Neuronal stem cell (in vitro differentiated cells): ENCODE measurements around the gene CFAP126.
A peak's percentile ranks its signal among the peaks of the same experiment; 100 is the strongest.

Experiments
- DNase-seq: peaks from one replicate; pipeline ENCODE4 v3.0.0-alpha.2; 2013; ENCODE audit warnings: low spot score
- H2AFZ ChIP-seq: one replicate; pipeline ENCODE4 v1.6.1; 2013; ENCODE audit warnings: mild to moderate bottlenecking, low read length, inconsistent platforms
- H2AK5ac ChIP-seq: 2 replicates; pipeline ENCODE4 v1.6.1; 2013; ENCODE audit warnings: low read depth, mild to moderate bottlenecking, inconsistent platforms, low read length, moderate library complexity, mixed read lengths
- H2BK120ac ChIP-seq: 2 replicates; pipeline ENCODE4 v1.6.1; 2013; ENCODE audit warnings: low read depth, mild to moderate bottlenecking, inconsistent platforms, low read length, moderate library complexity, mixed read lengths
- H2BK12ac ChIP-seq: one replicate; pipeline ENCODE4 v1.6.1; 2013; ENCODE audit warnings: low read length, inconsistent platforms
- H2BK15ac ChIP-seq: 2 replicates; pipeline ENCODE4 v1.6.1; 2013; ENCODE audit warnings: mild to moderate bottlenecking, low read length, inconsistent platforms, mixed read lengths
- H2BK5ac ChIP-seq: one replicate; pipeline ENCODE4 v1.6.1; 2013; ENCODE audit warnings: inconsistent platforms, mild to moderate bottlenecking, low read length, moderate library complexity
- H3K14ac ChIP-seq: one replicate; pipeline ENCODE4 v1.6.1; 2013; ENCODE audit warnings: low read length, inconsistent platforms
- H3K18ac ChIP-seq: 2 replicates; pipeline ENCODE4 v1.6.1; 2013; ENCODE audit warnings: low read length, inconsistent platforms
- H3K23ac ChIP-seq: 2 replicates; pipeline ENCODE4 v1.6.1; 2013; ENCODE audit warnings: low read depth, mild to moderate bottlenecking, mixed read lengths, low read length, inconsistent platforms; ENCODE audit not compliant: poor library complexity
- H3K27ac ChIP-seq: replicated peaks from 3 replicates; pipeline ENCODE4 v1.5.1; 2013; ENCODE audit warnings: low read length, inconsistent platforms
- H3K27me3 ChIP-seq, 3 experiments: 2 replicates each; pipeline ENCODE4 v1.6.1; 2013; ENCODE audit warnings: low read length in 3 of 3, mild to moderate bottlenecking in 2 of 3, inconsistent platforms in 1 of 3, low read depth in 1 of 3, mixed read lengths in 1 of 3, moderate library complexity in 1 of 3; ENCODE audit not compliant: control insufficient read depth in 3 of 3, insufficient read depth in 3 of 3
- H3K36me3 ChIP-seq, 2 donors: replicated peaks in 1 of 2; 2 replicates each; pipeline ENCODE4 v1.6.1; 2013; ENCODE audit warnings: low read length in 2 of 2; ENCODE audit not compliant: control insufficient read depth in 2 of 2, insufficient read depth in 2 of 2
- H3K4ac ChIP-seq: 2 replicates; pipeline ENCODE4 v1.6.1; 2013; ENCODE audit warnings: inconsistent platforms, mild to moderate bottlenecking, low read length, moderate library complexity
- H3K4me1 ChIP-seq, 2 donors: 1 replicate in 1 of 2; 2 replicates in 1 of 2; pipeline ENCODE4 v1.6.1; 2013; ENCODE audit warnings: low read length in 2 of 2, low read depth in 1 of 2; ENCODE audit not compliant: control insufficient read depth in 2 of 2, insufficient read depth in 1 of 2
- H3K4me2 ChIP-seq: one replicate; pipeline ENCODE4 v1.6.1; 2013; ENCODE audit warnings: mild to moderate bottlenecking, low read length, inconsistent platforms; ENCODE audit not compliant: insufficient read depth, poor library complexity, severe bottlenecking
- H3K4me3 ChIP-seq, 2 donors: 2 replicates each; pipeline ENCODE4 v1.5.1; 2013; ENCODE audit warnings: low read length in 2 of 2, mild to moderate bottlenecking in 2 of 2, inconsistent platforms in 1 of 2, moderate library complexity in 1 of 2
- H3K79me1 ChIP-seq: one replicate; pipeline ENCODE4 v1.6.1; 2013; ENCODE audit warnings: low read depth, mild to moderate bottlenecking, inconsistent platforms, low read length, moderate library complexity
- H3K9ac ChIP-seq: one replicate; pipeline ENCODE4 v1.6.1; 2013; ENCODE audit warnings: mild to moderate bottlenecking, low read depth, low read length, inconsistent platforms; ENCODE audit not compliant: poor library complexity
- H3K9me3 ChIP-seq, 2 donors: replicated peaks in 1 of 2; 2 replicates each; pipeline versions ENCODE3 to v1.6.1; 2013; ENCODE audit warnings: low read length in 2 of 2, mild to moderate bottlenecking in 2 of 2, inconsistent platforms in 1 of 2, low read depth in 1 of 2, mixed read lengths in 1 of 2, moderate library complexity in 1 of 2; ENCODE audit not compliant: control insufficient read depth in 2 of 2, insufficient read depth in 1 of 2
- H4K8ac ChIP-seq: one replicate; pipeline ENCODE4 v1.6.1; 2013; ENCODE audit warnings: low read depth, mild to moderate bottlenecking, inconsistent platforms, low read length, moderate library complexity
- H4K91ac ChIP-seq: one replicate; pipeline ENCODE4 v1.6.1; 2013; ENCODE audit warnings: low read length, low read depth, mild to moderate bottlenecking, inconsistent platforms; ENCODE audit not compliant: poor library complexity
- WGBS, 2 donors: extraction: QIAGEN DNeasy Blood & Tissue Kit; methylation state at CpG; one replicate each; pipeline ENCODE4 v1.1.7; 2013; ENCODE audit warnings: missing lambda C conversion rate in 2 of 2, mixed read lengths in 1 of 2; ENCODE audit not compliant: insufficient read length in 2 of 2, insufficient replicate concordance in 1 of 2; ENCODE audit errors: extremely low coverage in 2 of 2; 5-methylcytosine and 5-hydroxymethylcytosine counted together

CFAP126 gene

GRCh38 chr1:161381707-161382106 lies 14.0 kb upstream of the CFAP126 start:
- H3K23ac ChIP-seq, result no peak overlapping the region
- no peak overlapping the region for H2BK5ac ChIP-seq
- H3K79me1 ChIP-seq, result no peaks in the 10 kb centered on the region
- H3K4ac ChIP-seq, result no peak overlapping the region
- no peak overlapping the region for H4K8ac ChIP-seq
- no peak overlapping the region for H2BK120ac ChIP-seq
- H4K91ac ChIP-seq, result no peak overlapping the region
- H3K36me3 ChIP-seq, result no peaks in the 10 kb centered on the region
- no peak overlapping the region for H3K9ac ChIP-seq
- H2AK5ac ChIP-seq, result no peak overlapping the region
- no peaks in the 10 kb centered on the region for H3K9me3 ChIP-seq
- no peak overlapping the region for H3K27ac ChIP-seq
- no peak overlapping the region for H3K4me3 ChIP-seq
- no peak for DNase-seq
- no peaks in the 10 kb centered on the region for H3K27me3 ChIP-seq
- no peak overlapping the region for H3K14ac ChIP-seq
- H3K4me2 ChIP-seq, result no peak overlapping the region
- H2BK15ac ChIP-seq, result no peak overlapping the region
- H2BK12ac ChIP-seq, result no peak overlapping the region
- H3K4me1 ChIP-seq, result no peaks in the 10 kb centered on the region
- no CpG with 5 or more reads among the region's 6 CpGs for WGBS, 2 donors
- no peak overlapping the region for H2AFZ ChIP-seq
- no peak overlapping the region for H3K18ac ChIP-seq

- H3K4me2 ChIP-seq, result no peak overlapping the region
- WGBS, 2 donors, result no CpG with 5 or more reads among the region's 18 CpGs
- no peaks in the 10 kb centered on the region for H3K4me1 ChIP-seq
- H2BK12ac ChIP-seq, result no peak overlapping the region
- H3K4me3 ChIP-seq, result no peak overlapping the region
- H3K9ac ChIP-seq, result no peak overlapping the region
- no peaks in the 10 kb centered on the region for H3K36me3 ChIP-seq
- H3K4ac ChIP-seq, result no peak overlapping the region
- no peak overlapping the region for H2BK120ac ChIP-seq
- H3K27me3 ChIP-seq, result no peaks in the 10 kb centered on the region
- H4K8ac ChIP-seq, result peak overlapping the region; percentile 65
- H2BK5ac ChIP-seq, result no peak overlapping the region
- DNase-seq, result no peak
- no peak overlapping the region for H2AFZ ChIP-seq
- no peak overlapping the region for H3K14ac ChIP-seq
- no peak overlapping the region for H2BK15ac ChIP-seq
- H2AK5ac ChIP-seq, result no peak overlapping the region
- no peaks in the 10 kb centered on the region for H3K9me3 ChIP-seq
- H3K23ac ChIP-seq, result peak overlapping the region; percentile 91
- no peak overlapping the region for H3K18ac ChIP-seq
- no peak overlapping the region for H4K91ac ChIP-seq
- no peaks in the 10 kb centered on the region for H3K79me1 ChIP-seq
- H3K27ac ChIP-seq, result no peak overlapping the region
Measured at GRCh38 chr1:161379071-161379470, 11.4 kb upstream of the CFAP126 start.

GRCh38 chr1:161378014-161378413 lies 10.3 kb upstream of the CFAP126 start:
- Histone ChIP-seq H2AK5ac (no peak overlapping the region), H3K9ac (no peak overlapping the region), H3K14ac (no peak overlapping the region), H2BK15ac (no peak overlapping the region), H3K4me2 (no peak overlapping the region), H2BK12ac (no peak overlapping the region), H3K4me3 (no peak overlapping the region), H3K4ac (no peak overlapping the region), H2AFZ (no peak overlapping the region), H3K9me3 (no peaks in the 10 kb centered on the region), H2BK5ac (no peak overlapping the region), H4K91ac (no peak overlapping the region), H3K79me1 (no peaks in the 10 kb centered on the region), H3K18ac (no peak overlapping the region), H4K8ac (no peak overlapping the region), H3K27me3 (no peaks in the 10 kb centered on the region), H3K4me1 (no peaks in the 10 kb centered on the region), H2BK120ac (no peak overlapping the region), H3K27ac (no peak overlapping the region), H3K23ac (no peak overlapping the region), H3K36me3 (no peaks in the 10 kb centered on the region)
- WGBS, 2 donors, result no CpG with 5 or more reads among the region's 5 CpGs
- no peak for DNase-seq

- H2BK12ac ChIP-seq, result no peak overlapping the region
- no peaks in the 10 kb centered on the region for H3K79me1 ChIP-seq
- H2BK120ac ChIP-seq, result no peak overlapping the region
- H3K4ac ChIP-seq, result no peak overlapping the region
- no peak overlapping the region for H3K4me2 ChIP-seq
- no peaks in the 10 kb centered on the region for H3K4me1 ChIP-seq
- no peak overlapping the region for H3K23ac ChIP-seq
- H2AFZ ChIP-seq, result no peak overlapping the region
- no peak for DNase-seq
- no peak overlapping the region for H2AK5ac ChIP-seq
- H3K18ac ChIP-seq, result no peak overlapping the region
- no peak overlapping the region for H2BK5ac ChIP-seq
- H3K9me3 ChIP-seq, result no peaks in the 10 kb centered on the region
- no peaks in the 10 kb centered on the region for H3K36me3 ChIP-seq
- H2BK15ac ChIP-seq, result no peak overlapping the region
- WGBS, 2 donors, result no CpG with 5 or more reads among the region's 2 CpGs
- no peak overlapping the region for H3K4me3 ChIP-seq
- no peak overlapping the region for H3K27ac ChIP-seq
- no peak overlapping the region for H3K14ac ChIP-seq
- no peaks in the 10 kb centered on the region for H3K27me3 ChIP-seq
- H3K9ac ChIP-seq, result no peak overlapping the region
- no peak overlapping the region for H4K8ac ChIP-seq
- no peak overlapping the region for H4K91ac ChIP-seq
Measured at GRCh38 chr1:161374373-161374772, 6.7 kb upstream of the CFAP126 start.
